Middle frontal gyrus (tissue), 1 donor: ENCODE results near the gene OR1E2.
"Not testable (repeated sequence)": the region's sequence is repeated elsewhere in the genome, so short reads cannot be mapped to it uniquely, and the experiment has no call there.

Experiments used
- DNase-seq: peaks from one replicate; pipeline ENCODE4 v3.0.0-alpha.2; 2015; ENCODE audit warnings: low spot score; ENCODE audit errors: extremely low spot score

OR1E2 gene

GRCh38 chr17:3433741-3434140 lies at the start of gene OR1E2:
TSS of gene OR1E2 (minus strand) at chr17:3433841. CDS start at chr17:3433841, 0 bp downstream.
- DNase-seq, result no peak

GRCh38 chr17:3482852-3483251 lies 49.2 kb upstream of the OR1E2 start:
- no peak for DNase-seq

- DNase-seq, result no peak
These were observed 46.3 kb upstream of the OR1E2 start for GRCh38 chr17:3479988-3480387.

- DNase-seq, result no peak
These were observed 42.4 kb upstream of the OR1E2 start, which contains the start of gene ASPA for GRCh38 chr17:3475812-3476610. TSS of gene ASPA (plus strand) at chr17:3475997. CDS start at chr17:3476160, 163 bp downstream.

GRCh38 chr17:3475251-3475685 lies 41.6 kb upstream of the OR1E2 start:
- no peak for DNase-seq

GRCh38 chr17:3474212-3474611 lies 40.6 kb upstream of the OR1E2 start:
- DNase-seq, result no peak

- DNase-seq, result no peak
These were observed 38.5 kb upstream of the OR1E2 start for GRCh38 chr17:3472137-3472536.

GRCh38 chr17:3471599-3471998 lies 38.0 kb upstream of the OR1E2 start, which contains the start of gene SPATA22:
TSS of gene SPATA22 (minus strand) at chr17:3471819. CDS start at chr17:3469325, 2,494 bp downstream.
- DNase-seq, result no peak

- no peak for DNase-seq
These were observed 35.9 kb upstream of the OR1E2 start for GRCh38 chr17:3469529-3469928.

- DNase-seq, result not testable (repeated sequence)
These were observed 32.7 kb upstream of the OR1E2 start for GRCh38 chr17:3466355-3466754.

GRCh38 chr17:3448059-3448665 lies 14.5 kb upstream of the OR1E2 start:
- no peak for DNase-seq

GRCh38 chr17:3447625-3448024 lies 14.0 kb upstream of the OR1E2 start:
- DNase-seq, result no peak

- no peak for DNase-seq
These were observed 6.8 kb upstream of the OR1E2 start for GRCh38 chr17:3440451-3440850.

- DNase-seq, result no peak
These were observed 4.7 kb upstream of the OR1E2 start for GRCh38 chr17:3438368-3438767.

GRCh38 chr17:3433215-3433614 lies 426 bp downstream of the OR1E2 start:
- not testable (repeated sequence) for DNase-seq

- DNase-seq, result no peak
These were observed 15.4 kb downstream of the OR1E2 start for GRCh38 chr17:3418222-3418621.

GRCh38 chr17:3415610-3416009 lies 18.0 kb downstream of the OR1E2 start:
- DNase-seq, result no peak

- not testable (repeated sequence) for DNase-seq
These were observed 21.4 kb downstream of the OR1E2 start for GRCh38 chr17:3412216-3412615.

GRCh38 chr17:3411070-3411469 lies 22.6 kb downstream of the OR1E2 start, which contains the start of gene OR3A3:
TSS of gene OR3A3 (plus strand) at chr17:3411370.
- no peak for DNase-seq

GRCh38 chr17:3403856-3404255 lies 29.8 kb downstream of the OR1E2 start:
- DNase-seq, result not testable (repeated sequence)

- DNase-seq, result no peak
These were observed 31.9 kb downstream of the OR1E2 start for GRCh38 chr17:3401786-3402185.

GRCh38 chr17:3400055-3400454 lies 33.6 kb downstream of the OR1E2 start:
- no peak for DNase-seq
